MCF 10A (cell line): ENCODE data around the gene WWOX. TPM values are rescaled to one million over a fixed set of nuclear protein-coding genes. Genes with fewer than 3 reads are reported as not detected.

Source experiments
- BruUV-seq: library from RNA; stranded (reverse); fragments of 400-500 nt; replicated peaks from 2 replicates; lab custom pipeline; 2021; lab: Mats Ljungman, UMichigan
- CTCF ChIA-PET: fragments of 300-600 bp; sonication (Branson Sonifier 250); formaldehyde crosslinking; extraction: SDS; loops from one replicate; lab custom pipeline; 2021; ENCODE audit warnings: antibody characterized with exemption, inconsistent platforms; lab: Yijun Ruan, JAX
- POLR2A ChIA-PET: fragments of 300-600, 350-650 bp; sonication (Branson Sonifier 250); formaldehyde crosslinking; extraction: SDS; loops from one replicate; lab custom pipeline; 2020; ENCODE audit warnings: antibody characterized with exemption, inconsistent platforms; lab: Yijun Ruan, JAX
- DNase-seq: peaks from one replicate; pipeline ENCODE4 v3.0.0-alpha.2; 2018; ENCODE audit not compliant: unreplicated experiment
- H3K27ac Mint-ChIP-seq: one replicate; pipeline ENCODE4 v1.8.0; 2022; ENCODE audit warnings: mild to moderate bottlenecking, low read depth, mixed read lengths; ENCODE audit not compliant: unreplicated experiment
- H3K27me3 Mint-ChIP-seq: one replicate; pipeline ENCODE4 v1.8.0; 2022; ENCODE audit warnings: mixed read lengths; ENCODE audit not compliant: insufficient read depth, unreplicated experiment
- H3K36me3 Mint-ChIP-seq: one replicate; pipeline ENCODE4 v1.8.0; 2022; ENCODE audit warnings: mild to moderate bottlenecking, moderate library complexity, mixed read lengths; ENCODE audit not compliant: insufficient read depth, unreplicated experiment
- H3K4me1 Mint-ChIP-seq: one replicate; pipeline ENCODE4 v1.8.0; 2022; ENCODE audit warnings: mixed read lengths; ENCODE audit not compliant: insufficient read depth, unreplicated experiment
- H3K4me3 Mint-ChIP-seq: one replicate; pipeline ENCODE4 v1.8.0; 2022; ENCODE audit warnings: mild to moderate bottlenecking, moderate library complexity, mixed read lengths; ENCODE audit not compliant: unreplicated experiment
- H3K9me3 Mint-ChIP-seq: one replicate; pipeline ENCODE4 v1.8.0; 2022; ENCODE audit warnings: mixed read lengths; ENCODE audit not compliant: unreplicated experiment
- intact Hi-C: fragments of 100-400 bp; cut with micrococcal nuclease; formaldehyde crosslinking; loops from 2 replicates; pipeline ENCODE4 v1.14.1; 2022
- total RNA-seq: library from RNA; stranded (reverse); gene quantifications from 2 replicates; pipeline ENCODE4 v1.2.3, GENCODE V29; 2022
- TF ChIP-seq, protein P1 (sequence below): fragments of 200-600 bp; IDR thresholded peaks from one replicate; pipeline ENCODE4 v1.8.0; 2022; ENCODE audit warnings: antibody characterized with exemption, mild to moderate bottlenecking; ENCODE audit not compliant: unreplicated experiment

WWOX gene
- total RNA-seq, 1 experiment from 2014 or later, result 18.1 TPM

DNA sequence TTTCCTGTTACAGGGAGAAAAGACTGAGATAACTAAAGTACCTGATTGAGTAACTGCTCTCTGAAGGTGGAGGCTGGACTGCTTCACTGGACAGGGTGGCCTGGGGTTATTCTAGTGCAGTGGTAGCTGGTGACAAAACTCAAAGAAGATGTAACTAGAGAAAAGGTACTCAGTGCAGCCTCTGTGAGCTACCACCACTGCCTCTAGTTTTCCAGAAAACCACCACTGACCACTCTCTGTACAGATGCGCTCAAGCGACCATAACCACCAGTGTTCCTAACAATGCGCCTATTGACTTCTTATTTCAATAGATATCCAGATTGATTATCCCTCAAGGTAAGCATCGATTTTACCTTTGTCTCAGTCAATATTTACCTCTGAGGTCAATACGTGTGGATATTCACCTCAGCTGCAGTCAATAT is 492.2 kb downstream of the WWOX start:
- no TSS peak for BruUV-seq
- Mint-ChIP-seq H3K36me3 (no peaks in the 10 kb centered on the region), H3K4me1 (no peaks in the 10 kb centered on the region), H3K27me3 (no peaks in the 10 kb centered on the region), H3K9me3 (no peaks in the 10 kb centered on the region), H3K27ac (no peak overlapping the region), H3K4me3 (no peak overlapping the region)
- TF ChIP-seq, protein P1, sequence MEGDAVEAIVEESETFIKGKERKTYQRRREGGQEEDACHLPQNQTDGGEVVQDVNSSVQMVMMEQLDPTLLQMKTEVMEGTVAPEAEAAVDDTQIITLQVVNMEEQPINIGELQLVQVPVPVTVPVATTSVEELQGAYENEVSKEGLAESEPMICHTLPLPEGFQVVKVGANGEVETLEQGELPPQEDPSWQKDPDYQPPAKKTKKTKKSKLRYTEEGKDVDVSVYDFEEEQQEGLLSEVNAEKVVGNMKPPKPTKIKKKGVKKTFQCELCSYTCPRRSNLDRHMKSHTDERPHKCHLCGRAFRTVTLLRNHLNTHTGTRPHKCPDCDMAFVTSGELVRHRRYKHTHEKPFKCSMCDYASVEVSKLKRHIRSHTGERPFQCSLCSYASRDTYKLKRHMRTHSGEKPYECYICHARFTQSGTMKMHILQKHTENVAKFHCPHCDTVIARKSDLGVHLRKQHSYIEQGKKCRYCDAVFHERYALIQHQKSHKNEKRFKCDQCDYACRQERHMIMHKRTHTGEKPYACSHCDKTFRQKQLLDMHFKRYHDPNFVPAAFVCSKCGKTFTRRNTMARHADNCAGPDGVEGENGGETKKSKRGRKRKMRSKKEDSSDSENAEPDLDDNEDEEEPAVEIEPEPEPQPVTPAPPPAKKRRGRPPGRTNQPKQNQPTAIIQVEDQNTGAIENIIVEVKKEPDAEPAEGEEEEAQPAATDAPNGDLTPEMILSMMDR, result no peak
- DNase-seq, result no peak
- POLR2A ChIA-PET, result no interaction called here
- intact Hi-C loops, result no loop called here
- CTCF ChIA-PET, result interaction anchor here (1.2 to 1.4 kb wide), 2 partner anchors 15 to 468 kb away, joined by 3 read pairs; no protein-coding TSS in a partner anchor

DNA sequence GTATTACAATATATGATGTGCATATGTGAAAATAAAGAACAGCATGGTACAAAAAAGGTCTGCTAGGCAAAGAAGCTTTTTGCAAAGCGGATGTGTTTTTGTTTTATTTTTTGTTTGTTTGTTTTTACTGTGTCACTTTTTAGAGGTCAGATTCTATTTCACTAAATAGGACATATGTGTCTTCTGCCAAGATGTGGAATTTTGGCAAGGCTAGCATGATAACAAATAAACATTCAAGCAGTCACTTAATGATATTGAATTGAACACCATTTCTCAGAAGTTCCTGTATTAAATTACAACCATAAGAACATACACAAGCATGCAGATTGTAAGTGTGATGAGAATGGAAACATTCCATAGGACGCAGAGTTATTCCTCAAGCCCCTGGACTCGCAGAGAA is 492.7 kb downstream of the WWOX start:
- POLR2A ChIA-PET, result no interaction called here
- CTCF ChIA-PET, result interaction anchor here (1.2 to 1.4 kb wide), 2 partner anchors 15 to 468 kb away, joined by 3 read pairs; no protein-coding TSS in a partner anchor
- Mint-ChIP-seq H3K4me1 (no peaks in the 10 kb centered on the region), H3K27me3 (no peaks in the 10 kb centered on the region), H3K4me3 (no peak overlapping the region), H3K9me3 (no peaks in the 10 kb centered on the region), H3K36me3 (no peaks in the 10 kb centered on the region), H3K27ac (no peak overlapping the region)
- DNase-seq, result no peak
- BruUV-seq, result no TSS peak
- intact Hi-C loops, result no loop called here
- TF ChIP-seq, protein P1, result no peak

DNA sequence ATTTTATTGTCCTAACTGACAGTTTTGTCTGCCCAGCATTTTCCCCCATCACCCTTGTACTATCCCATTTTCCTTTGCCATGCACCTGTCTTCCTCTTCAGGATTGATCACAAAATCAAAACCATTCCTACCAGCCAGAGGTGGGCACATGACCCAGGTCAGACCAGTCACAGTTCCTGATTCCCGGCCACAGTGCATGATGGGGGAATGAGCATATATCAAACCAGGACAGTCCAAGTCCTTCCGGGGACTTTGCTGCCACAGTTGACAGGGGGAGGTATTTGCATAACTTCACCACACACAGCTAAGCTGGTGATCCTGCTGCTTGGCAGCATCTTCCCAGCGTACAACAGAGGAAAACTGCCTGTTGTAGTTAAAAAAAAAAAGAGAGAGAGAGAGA is 493.9 kb downstream of the WWOX start:
- intact Hi-C loops, result no loop called here
- ChIA-PET CTCF (no interaction called here), POLR2A (interaction anchor here (0.6 kb wide), 2 partner anchors 19 to 21 kb away, joined by 3 read pairs; no protein-coding TSS in a partner anchor)
- Mint-ChIP-seq H3K9me3 (no peaks in the 10 kb centered on the region), H3K4me3 (no peak overlapping the region), H3K36me3 (no peaks in the 10 kb centered on the region), H3K27me3 (no peaks in the 10 kb centered on the region), H3K27ac (no peak overlapping the region), H3K4me1 (no peaks in the 10 kb centered on the region)
- DNase-seq, result no peak
- TF ChIP-seq, protein P1, result no peak
- no TSS peak for BruUV-seq

DNA sequence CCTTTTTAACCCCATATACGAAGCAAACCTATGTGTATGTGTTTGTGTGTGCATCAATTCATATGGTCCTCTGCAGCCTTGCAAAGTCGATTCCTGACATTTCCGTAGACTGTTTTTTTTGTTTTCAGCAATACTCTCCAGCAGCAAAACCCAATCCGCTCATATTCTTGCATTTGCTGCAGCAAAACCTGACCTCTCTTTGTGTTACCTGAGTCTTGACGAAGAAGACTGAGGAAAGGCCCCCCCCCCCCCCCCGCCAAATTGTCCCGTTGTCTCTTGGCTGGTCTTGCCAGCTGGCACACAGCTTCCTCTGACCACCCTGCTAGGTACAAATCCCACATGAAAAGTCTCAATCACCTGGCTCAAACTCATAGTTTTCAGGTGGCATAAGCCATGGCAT is 494.7 kb downstream of the WWOX start:
- ChIA-PET CTCF (no interaction called here), POLR2A (interaction anchor here (0.6 to 0.7 kb wide), 2 partner anchors 19 to 1845 kb away, joined by 3 read pairs; no protein-coding TSS in a partner anchor)
- intact Hi-C loops, result no loop called here
- no peak overlapping the region for H3K4me3 Mint-ChIP-seq
- H3K27me3 Mint-ChIP-seq, result no peaks in the 10 kb centered on the region
- no peaks in the 10 kb centered on the region for H3K36me3 Mint-ChIP-seq
- BruUV-seq, result no TSS peak
- no peaks in the 10 kb centered on the region for H3K9me3 Mint-ChIP-seq
- TF ChIP-seq, protein P1, result no peak
- H3K4me1 Mint-ChIP-seq, result no peaks in the 10 kb centered on the region
- H3K27ac Mint-ChIP-seq, result no peak overlapping the region
- no peak for DNase-seq
